B cell (primary cell): Measurements from ENCODE around the gene INTS3.

Experiments
- EZH2 ChIP-seq: IDR thresholded peaks from 2 replicates; pipeline ENCODE4 v1.6.1; 2012; ENCODE audit warnings: borderline replicate concordance, low read depth, mild to moderate bottlenecking, moderate library complexity, low read length; ENCODE audit not compliant: insufficient read depth, poor library complexity, severe bottlenecking
- TF ChIP-seq, protein P1 (sequence below): fragments of 200-600 bp; IDR thresholded peaks from one replicate; pipeline ENCODE4 v1.8.0; 2022; ENCODE audit warnings: antibody characterized with exemption, mild to moderate bottlenecking

DNA sequence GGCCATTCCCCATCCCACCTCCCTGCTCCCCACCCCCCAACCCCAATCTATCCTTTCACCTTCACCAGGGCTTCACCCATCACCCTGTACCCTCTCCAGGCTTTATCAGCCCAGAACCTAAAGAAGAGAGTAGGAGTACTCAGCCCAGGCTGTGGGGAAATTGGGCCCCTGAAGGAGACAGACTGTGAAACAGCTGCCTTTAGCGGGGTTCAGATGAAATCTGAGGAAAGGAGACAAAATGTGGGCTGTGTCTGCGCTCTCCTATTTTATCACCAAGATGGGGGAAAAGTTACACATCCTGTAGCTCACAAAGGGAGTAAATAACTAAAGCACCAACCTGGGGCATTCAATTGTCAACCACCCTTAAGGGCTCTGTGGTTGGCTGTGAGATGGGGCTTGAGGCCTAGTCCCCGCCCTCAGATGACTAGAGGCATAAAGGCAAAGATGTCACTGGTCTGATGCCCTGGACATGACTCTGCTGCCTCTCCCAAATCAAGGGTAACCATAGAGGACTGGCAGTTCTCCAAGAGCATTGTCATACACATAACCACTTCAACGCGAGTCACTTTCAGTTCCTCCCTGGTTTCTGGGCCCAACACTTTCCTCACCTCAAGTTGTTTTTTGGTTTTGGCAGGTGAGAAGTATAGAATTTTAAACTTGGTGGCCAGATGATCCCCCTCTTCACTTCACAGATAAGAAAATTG lies 77.3 kb downstream of the INTS3 start:
- TF ChIP-seq, protein P1, sequence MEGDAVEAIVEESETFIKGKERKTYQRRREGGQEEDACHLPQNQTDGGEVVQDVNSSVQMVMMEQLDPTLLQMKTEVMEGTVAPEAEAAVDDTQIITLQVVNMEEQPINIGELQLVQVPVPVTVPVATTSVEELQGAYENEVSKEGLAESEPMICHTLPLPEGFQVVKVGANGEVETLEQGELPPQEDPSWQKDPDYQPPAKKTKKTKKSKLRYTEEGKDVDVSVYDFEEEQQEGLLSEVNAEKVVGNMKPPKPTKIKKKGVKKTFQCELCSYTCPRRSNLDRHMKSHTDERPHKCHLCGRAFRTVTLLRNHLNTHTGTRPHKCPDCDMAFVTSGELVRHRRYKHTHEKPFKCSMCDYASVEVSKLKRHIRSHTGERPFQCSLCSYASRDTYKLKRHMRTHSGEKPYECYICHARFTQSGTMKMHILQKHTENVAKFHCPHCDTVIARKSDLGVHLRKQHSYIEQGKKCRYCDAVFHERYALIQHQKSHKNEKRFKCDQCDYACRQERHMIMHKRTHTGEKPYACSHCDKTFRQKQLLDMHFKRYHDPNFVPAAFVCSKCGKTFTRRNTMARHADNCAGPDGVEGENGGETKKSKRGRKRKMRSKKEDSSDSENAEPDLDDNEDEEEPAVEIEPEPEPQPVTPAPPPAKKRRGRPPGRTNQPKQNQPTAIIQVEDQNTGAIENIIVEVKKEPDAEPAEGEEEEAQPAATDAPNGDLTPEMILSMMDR = no peak
- TF ChIP-seq EZH2 = no peak
